GM19351 (cell line): ENCODE results near the gene KCTD1.

Experiments
- ATAC-seq: cut with Tn5 transposase; IDR thresholded peaks from one replicate; pipeline ENCODE4 v1.9.1; 2021; ENCODE audit warnings: mild to moderate bottlenecking, moderate library complexity; ENCODE audit not compliant: unreplicated experiment

Gene KCTD1

DNA sequence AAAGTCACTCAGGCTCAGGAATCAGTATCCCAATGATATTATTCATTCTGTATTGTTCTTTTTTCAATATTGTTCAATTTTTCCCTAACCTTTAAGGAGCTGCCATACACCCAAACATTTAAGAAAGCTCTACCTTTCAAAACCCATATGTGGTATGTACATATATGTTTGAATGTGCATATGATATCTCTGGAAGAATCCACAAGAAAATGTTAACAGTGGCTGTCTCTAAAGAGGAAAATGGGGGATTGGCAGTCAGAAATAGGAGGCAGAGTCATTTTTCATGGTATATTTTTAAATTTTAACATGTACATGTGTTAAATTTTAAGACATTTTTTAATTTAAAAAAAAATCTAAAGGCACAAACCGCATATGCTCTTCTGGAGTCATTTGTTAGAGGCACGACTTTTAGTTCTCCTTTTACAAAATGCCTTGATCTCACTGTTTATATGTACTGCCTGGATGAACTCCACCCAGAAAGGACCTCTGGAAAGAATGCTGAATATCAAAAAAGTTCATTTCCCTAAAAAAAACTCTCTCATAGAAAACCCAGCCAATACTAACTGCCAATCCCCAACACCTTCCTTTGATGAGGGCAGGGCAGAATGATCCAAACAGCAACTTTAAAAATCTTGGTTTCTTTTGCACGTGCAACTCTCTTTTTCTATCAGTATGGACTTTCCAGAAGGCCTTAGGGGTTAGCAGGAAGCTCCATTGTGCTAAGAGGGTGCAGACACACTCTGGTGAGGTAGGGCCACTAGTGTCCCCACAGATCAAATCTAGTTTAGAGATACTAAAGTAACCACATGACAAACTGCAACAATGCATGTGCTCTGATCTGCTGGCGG lies 23.6 kb downstream of the KCTD1 start:
- ATAC-seq, result no peak

DNA sequence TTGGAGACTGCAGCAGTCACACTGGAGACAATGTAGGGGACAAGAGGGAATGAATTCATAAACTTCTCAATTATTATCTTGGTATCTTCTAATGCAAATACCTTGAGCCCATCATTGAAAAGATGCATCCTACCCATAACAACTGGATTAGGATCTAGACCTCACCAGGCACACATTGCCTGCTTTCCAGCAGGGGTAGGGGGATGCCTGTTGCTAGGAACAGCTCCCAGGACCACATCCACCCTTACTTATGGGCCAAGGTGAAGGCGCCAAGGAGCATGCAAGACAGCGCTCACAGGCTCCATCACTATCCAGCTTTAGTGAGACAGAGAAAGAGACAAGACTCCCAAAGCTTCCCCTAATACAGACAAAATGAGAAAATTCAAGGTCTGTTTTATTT lies 24.4 kb downstream of the KCTD1 start:
- ATAC-seq, result no peak

- no peak for ATAC-seq
Observed at GRCh38 chr18:26521617-26522016, 26.7 kb downstream of the KCTD1 start.

- no peak for ATAC-seq
Observed at GRCh38 chr18:26520974-26521373, 27.4 kb downstream of the KCTD1 start.

- ATAC-seq, result no peak
Observed at GRCh38 chr18:26519114-26519513, 29.2 kb downstream of the KCTD1 start.

DNA sequence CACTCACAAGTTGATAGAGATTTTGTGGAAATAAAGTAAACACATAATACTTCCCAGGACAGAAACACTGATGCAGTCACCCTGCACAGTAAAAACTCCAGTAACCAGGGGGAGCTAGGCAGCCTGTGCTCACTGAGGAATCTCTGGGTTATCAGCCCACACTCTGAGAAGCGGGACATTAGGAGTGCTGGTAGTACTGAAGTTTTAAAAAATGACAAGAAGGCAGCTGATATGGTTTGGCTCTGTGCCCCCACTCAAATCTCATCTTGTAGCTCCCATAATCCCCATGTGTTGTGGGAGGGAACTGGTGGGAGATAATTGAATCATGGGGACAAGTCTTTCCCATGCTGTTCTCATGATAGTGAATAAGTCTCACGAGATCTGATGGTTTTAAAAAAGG lies 31.4 kb downstream of the KCTD1 start:
- no peak for ATAC-seq

- no peak for ATAC-seq
Observed at GRCh38 chr18:26515643-26516487, 32.5 kb downstream of the KCTD1 start.

GRCh38 chr18:26511339-26512071 lies 36.8 kb downstream of the KCTD1 start:
- no peak for ATAC-seq

GRCh38 chr18:26510337-26510736 lies 38.0 kb downstream of the KCTD1 start:
- ATAC-seq, result no peak

DNA sequence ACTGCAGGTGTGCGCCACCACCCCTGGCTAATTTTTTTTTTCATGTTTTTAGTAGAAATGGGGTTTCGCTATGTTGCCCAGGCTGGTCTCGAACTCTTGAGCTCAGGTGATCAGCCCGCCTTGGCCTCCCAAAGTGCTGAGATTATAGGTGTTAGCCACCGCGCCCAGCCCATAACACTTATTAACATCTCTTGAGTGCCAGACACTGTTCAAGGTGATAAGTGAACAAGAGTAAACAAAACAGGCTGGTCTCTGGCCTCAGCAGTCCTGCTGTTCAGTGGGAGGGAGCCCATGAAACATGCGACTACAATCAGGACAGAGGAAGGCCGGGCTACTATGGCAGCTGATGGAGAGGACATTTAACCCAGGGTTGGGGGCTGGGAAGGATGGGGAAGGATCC lies 42.3 kb downstream of the KCTD1 start:
- ATAC-seq, result no peak

GRCh38 chr18:26504831-26505230 lies 43.5 kb downstream of the KCTD1 start:
- ATAC-seq, result no peak

GRCh38 chr18:26503382-26503781 lies 45.0 kb downstream of the KCTD1 start:
- ATAC-seq, result no peak

DNA sequence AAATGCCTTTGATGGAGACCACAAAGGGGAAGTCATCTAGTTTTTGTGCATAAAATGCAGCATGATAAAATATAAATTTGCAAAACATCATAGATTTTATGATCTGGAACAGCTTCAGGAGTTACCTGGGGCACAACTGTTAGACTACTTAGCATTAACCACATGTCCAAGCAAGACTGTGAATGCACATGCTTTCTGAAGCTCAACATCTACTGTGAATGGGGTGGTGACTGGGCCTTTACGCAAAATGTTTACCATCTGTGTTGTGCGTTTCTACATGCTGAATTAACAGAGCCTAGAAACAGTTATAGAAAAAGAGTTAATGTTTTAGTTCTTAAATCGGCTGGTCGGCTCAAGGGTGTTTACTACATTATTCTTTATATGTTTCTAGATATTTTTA lies 45.5 kb downstream of the KCTD1 start:
- ATAC-seq, result no peak

GRCh38 chr18:26497866-26498265 lies 50.5 kb downstream of the KCTD1 start:
- no peak for ATAC-seq

- no peak for ATAC-seq
Observed at GRCh38 chr18:26496528-26496927, 51.8 kb downstream of the KCTD1 start.

DNA sequence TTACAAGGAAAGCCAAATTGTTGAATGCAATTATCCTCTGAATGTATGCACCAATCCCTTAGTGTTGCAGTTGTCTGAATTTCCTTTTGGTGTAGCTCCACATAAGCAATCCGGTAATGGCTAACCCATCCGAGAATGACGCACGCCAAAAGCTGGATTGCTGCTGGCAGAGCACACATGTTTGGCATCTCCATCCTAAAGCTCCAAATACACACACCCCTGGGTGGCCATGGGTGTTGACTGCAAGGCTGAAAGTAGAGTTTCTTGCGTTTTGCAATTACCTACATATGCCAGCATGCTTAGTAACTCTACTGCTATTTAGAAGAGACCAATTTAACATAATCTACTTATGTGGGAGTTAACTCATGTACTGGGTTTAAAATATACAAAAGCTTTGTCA lies 53.1 kb downstream of the KCTD1 start:
- ATAC-seq, result no peak

GRCh38 chr18:26493021-26493420 lies 55.3 kb downstream of the KCTD1 start:
- ATAC-seq, result no peak

DNA sequence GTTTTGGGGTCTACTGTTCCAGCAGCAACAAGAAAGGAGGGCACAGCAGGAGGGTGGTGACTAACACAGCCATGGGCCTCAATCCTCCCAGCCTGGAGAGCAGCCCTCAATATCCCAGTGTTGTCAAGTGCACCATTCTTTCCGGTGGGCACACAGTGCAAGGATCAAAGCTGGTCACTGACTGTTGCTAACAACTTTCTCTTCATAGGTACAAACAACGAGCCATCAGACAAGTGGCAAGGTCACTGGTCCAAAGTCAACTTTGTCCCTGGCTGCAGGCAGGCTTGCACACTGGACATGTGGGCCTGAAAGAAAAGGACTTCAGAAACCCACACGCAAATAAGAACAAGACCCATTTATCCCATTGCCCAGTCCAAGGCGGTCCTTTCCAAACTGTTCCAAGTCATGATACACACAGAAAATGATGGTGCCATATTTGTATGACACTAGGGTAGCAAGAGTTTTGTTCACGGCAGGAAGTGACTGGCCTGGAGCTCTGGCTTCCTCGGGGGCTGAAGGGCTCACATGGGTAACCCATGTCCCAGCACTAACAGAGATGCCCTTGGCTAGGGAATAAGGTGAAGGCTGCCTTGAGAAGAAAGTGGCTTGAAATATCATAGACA lies 57.0 kb downstream of the KCTD1 start:
- no peak for ATAC-seq

DNA sequence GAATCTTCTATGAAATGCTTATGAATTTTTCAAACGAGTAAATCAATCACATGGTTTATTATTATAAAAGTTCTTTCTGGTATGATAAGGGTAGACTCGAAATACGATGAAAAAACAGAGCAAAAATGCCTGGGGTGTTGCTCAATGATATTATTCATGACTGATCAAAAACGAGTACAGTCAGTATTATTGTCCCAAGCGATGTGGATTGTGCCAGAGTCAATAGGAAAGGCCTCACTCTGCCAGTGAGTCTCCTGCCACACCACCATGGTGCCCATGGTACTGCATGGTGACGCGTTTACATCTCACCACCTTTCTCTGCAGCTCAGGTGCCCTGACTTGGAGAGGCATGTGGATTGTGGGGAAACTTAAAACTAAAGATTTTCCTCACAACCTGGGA lies 58.5 kb downstream of the KCTD1 start:
- no peak for ATAC-seq

- no peak for ATAC-seq
Observed at GRCh38 chr18:26489191-26489590, 59.2 kb downstream of the KCTD1 start.

DNA sequence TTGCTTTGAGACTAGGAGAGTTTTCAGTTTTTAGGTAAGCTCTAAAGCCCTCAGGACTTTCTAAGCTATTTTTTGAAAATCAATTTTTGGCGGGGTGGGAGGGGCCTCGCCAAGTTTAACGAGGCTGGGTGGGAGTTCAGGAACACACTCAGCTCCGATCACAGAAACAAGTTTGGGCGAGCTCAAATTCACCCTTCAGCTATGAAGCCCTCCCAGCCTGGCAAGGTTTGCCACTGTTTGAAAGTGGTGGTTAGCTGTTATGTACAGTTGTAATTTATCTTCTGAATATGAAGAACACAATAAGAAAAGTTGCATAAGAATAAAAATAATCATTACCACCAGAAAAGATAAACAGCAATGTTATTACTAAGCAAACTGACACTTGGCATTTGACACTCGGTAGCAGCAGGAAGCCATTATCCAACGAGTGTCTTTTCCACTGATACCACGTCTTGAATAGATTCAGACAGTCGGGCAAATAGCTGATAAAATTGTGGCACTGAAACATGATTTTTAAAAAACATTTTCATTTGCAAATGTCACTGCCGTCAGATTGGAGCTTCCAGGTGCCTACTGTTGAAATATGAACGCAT lies 59.8 kb downstream of the KCTD1 start:
- no peak for ATAC-seq
